HL-60/S4 treated with retinoic acid at 250 ng/mL for 4 days and 3 days (cell line): Measurements from ENCODE around the gene HEXIM2.
"Not testable (repeated sequence)": the region's sequence is repeated elsewhere in the genome, so short reads cannot be mapped to it uniquely, and the experiment has no call there.

Experiments used
- in situ Hi-C: fragments of 300-500 bp; cut with MboI; formaldehyde crosslinking; loops from 2 replicates; pipeline ENCODE4 v1.7.0; 2022; ENCODE audit warnings: low sequenced_read_pairs

Gene HEXIM2

GRCh38 chr17:45168991-45169752, 7.5 kb downstream of the HEXIM2 start:
- in situ Hi-C loops, result no loop called here

GRCh38 chr17:45170280-45170930, 8.7 kb downstream of the HEXIM2 start:
- in situ Hi-C loops, result no loop called here

GRCh38 chr17:45170931-45171337, 9.3 kb downstream of the HEXIM2 start:
- in situ Hi-C loops, result no loop called here

GRCh38 chr17:45171338-45172231, 9.9 kb downstream of the HEXIM2 start:
- in situ Hi-C loops, result no loop called here

- in situ Hi-C loops, result no loop called here
Observed at GRCh38 chr17:45172232-45172540, 10.5 kb downstream of the HEXIM2 start.

GRCh38 chr17:45172541-45173286, 11.0 kb downstream of the HEXIM2 start:
- in situ Hi-C loops, result no loop called here

GRCh38 chr17:45175759-45176115, 14.1 kb downstream of the HEXIM2 start:
- in situ Hi-C loops, result no loop called here

GRCh38 chr17:45177563-45177962, 15.9 kb downstream of the HEXIM2 start:
- in situ Hi-C loops, result no loop called here

GRCh38 chr17:45184144-45184543, 22.5 kb downstream of the HEXIM2 start:
- in situ Hi-C loops, result no loop called here

GRCh38 chr17:45186801-45187354, 25.2 kb downstream of the HEXIM2 start:
- in situ Hi-C loops, result no loop called here

- in situ Hi-C loops, result no loop called here
Observed at GRCh38 chr17:45189009-45189408, 27.3 kb downstream of the HEXIM2 start.

GRCh38 chr17:45190503-45191255, 29.0 kb downstream of the HEXIM2 start:
- in situ Hi-C loops, result no loop called here

- in situ Hi-C loops, result no loop called here
Observed at GRCh38 chr17:45195424-45195823, 33.7 kb downstream of the HEXIM2 start.

- in situ Hi-C loops, result no loop called here
Observed at GRCh38 chr17:45197108-45197507, 35.4 kb downstream of the HEXIM2 start.

- in situ Hi-C loops, result no loop called here
Observed at GRCh38 chr17:45197555-45198334, 36.1 kb downstream of the HEXIM2 start.

- in situ Hi-C loops, result no loop called here
Observed at GRCh38 chr17:45200701-45201100, 39.0 kb downstream of the HEXIM2 start.

- in situ Hi-C loops, result no loop called here
Observed at GRCh38 chr17:45201457-45201856, 39.8 kb downstream of the HEXIM2 start.

- in situ Hi-C loops, result not testable (repeated sequence)
Observed at GRCh38 chr17:45201880-45202279, 40.2 kb downstream of the HEXIM2 start.
